T-helper 1 cell (primary cell): ENCODE results near the gene MT1E.
"Not testable (repeated sequence)": the region's sequence is repeated elsewhere in the genome, so short reads cannot be mapped to it uniquely, and the experiment has no call there.

Experiments used
- DNase-seq, 5 donors: peaks; one replicate each; pipeline ENCODE4 v3.0.0-alpha.2; 2012 to 2020

Gene MT1E

GRCh38 chr16:56647641-56648431, 22.3 kb downstream of the MT1E start:
- no peak for DNase-seq

GRCh38 chr16:56649271-56649670, 23.7 kb downstream of the MT1E start:
- DNase-seq: no peak

- no peak for DNase-seq
These were observed 24.2 kb downstream of the MT1E start for GRCh38 chr16:56649820-56650219.

- no peak for DNase-seq
These were observed 26.0 kb downstream of the MT1E start, which contains the start of gene MT1B for GRCh38 chr16:56651586-56651985. Gene MT1B (plus strand): TSS chr16:56651886. CDS start chr16:56651954, 68 bp downstream.

GRCh38 chr16:56652600-56652999, 27.0 kb downstream of the MT1E start:
- DNase-seq: no peak

GRCh38 chr16:56653218-56653617, 27.6 kb downstream of the MT1E start:
- no peak for DNase-seq

GRCh38 chr16:56657555-56658326, 32.2 kb downstream of the MT1E start, which contains the start of gene MT1F:
Gene MT1F (plus strand): TSS chr16:56657959. CDS start chr16:56658059, 100 bp downstream.
- DNase-seq: peak; percentile 48 to 66 (median 62)

- DNase-seq: no peak
These were observed 32.8 kb downstream of the MT1E start for GRCh38 chr16:56658327-56658875.

- DNase-seq: peak in 1 of 5 donors; percentile 33
These were observed 37.1 kb downstream of the MT1E start for GRCh38 chr16:56662357-56663354.

- DNase-seq: no peak
These were observed 38.9 kb downstream of the MT1E start for GRCh38 chr16:56664506-56664905.

- DNase-seq: not testable (repeated sequence)
These were observed 40.0 kb downstream of the MT1E start for GRCh38 chr16:56665286-56666261.

- DNase-seq: peak in 1 of 5 donors; percentile 46
These were observed 42.3 kb downstream of the MT1E start, which contains the start of gene MT1G for GRCh38 chr16:56667581-56668571. Gene MT1G (minus strand): TSS chr16:56668065. CDS start chr16:56667993, 72 bp downstream.

GRCh38 chr16:56669005-56669839, 43.6 kb downstream of the MT1E start, which contains the start of gene MT1H:
Gene MT1H (plus strand): TSS chr16:56669814. CDS start chr16:56669885, 71 bp downstream.
- DNase-seq: no peak

- DNase-seq: no peak
These were observed 44.4 kb downstream of the MT1E start for GRCh38 chr16:56669840-56670619.

- no peak for DNase-seq
These were observed 45.0 kb downstream of the MT1E start for GRCh38 chr16:56670620-56670934.

- not testable (repeated sequence) for DNase-seq
These were observed 46.1 kb downstream of the MT1E start for GRCh38 chr16:56671691-56672090.

- not testable (repeated sequence) for DNase-seq
These were observed 46.6 kb downstream of the MT1E start for GRCh38 chr16:56672171-56672570.
